Neutrophil (primary cell): ENCODE data around the gene RBMS3.

ENCODE experiments used
- H3K27ac ChIP-seq: fragments of 200-600 bp; sonication (generic); 2 replicates; pipeline ENCODE4 v1.5.1; 2016; ENCODE audit warnings: mild to moderate bottlenecking, moderate library complexity
- H3K27me3 ChIP-seq: fragments of 200-600 bp; sonication (generic); 2 replicates; pipeline ENCODE4 v1.6.0; 2016; ENCODE audit warnings: mild to moderate bottlenecking
- H3K36me3 ChIP-seq: fragments of 200-600 bp; sonication (generic); 2 replicates; pipeline ENCODE4 v1.5.1; 2017
- H3K4me1 ChIP-seq, 2 experiments: fragments of 200-600 bp in 1 of 2; sonication (generic) in 1 of 2; 1 replicate in 1 of 2; 2 replicates in 1 of 2; pipeline versions ENCODE4 v1.5.1 to v1.6.1; 2013 to 2016; ENCODE audit warnings: low read depth in 1 of 2, low read length in 1 of 2, mild to moderate bottlenecking in 1 of 2, moderate library complexity in 1 of 2; ENCODE audit not compliant: control insufficient read depth in 1 of 2, insufficient read depth in 1 of 2
- H3K4me3 ChIP-seq, 2 experiments: fragments of 200-600 bp in 1 of 2; sonication (generic) in 1 of 2; 1 replicate in 1 of 2; 2 replicates in 1 of 2; pipeline ENCODE4 v1.5.1; 2013 to 2016; ENCODE audit warnings: low read depth in 1 of 2, low read length in 1 of 2, mild to moderate bottlenecking in 1 of 2, moderate library complexity in 1 of 2
- H3K9me3 ChIP-seq: fragments of 200-600 bp; sonication (generic); 2 replicates; pipeline ENCODE4 v1.5.1; 2016
- TF ChIP-seq, protein P1 (sequence below): fragments of 200-600 bp; sonication (generic); IDR thresholded peaks from 2 replicates; pipeline ENCODE4 v1.5.1; 2016; ENCODE audit warnings: antibody characterized with exemption

Gene RBMS3

DNA sequence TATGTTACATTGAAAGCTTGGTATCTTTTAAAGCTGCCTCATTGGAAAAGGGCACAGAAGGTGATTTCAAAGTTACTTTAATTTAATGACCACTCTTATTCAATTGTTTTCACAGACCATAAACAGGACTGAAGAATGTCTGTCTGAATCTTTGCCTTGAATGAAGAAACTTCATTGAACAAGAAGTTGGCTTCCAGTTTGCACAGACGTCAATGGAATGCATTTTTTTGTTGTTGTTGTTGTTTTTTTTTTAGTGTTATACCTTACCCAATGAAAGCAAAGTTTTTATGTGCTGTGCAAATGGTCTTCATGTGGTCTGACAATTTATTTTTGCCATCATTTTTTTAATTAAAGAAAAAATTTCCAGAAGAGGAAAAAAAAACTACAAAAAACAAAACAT, 722.9 kb downstream of the RBMS3 start:
- Histone ChIP-seq H3K4me3 (no peak overlapping the region), H3K36me3 (no peaks in the 10 kb centered on the region), H3K4me1 (peaks cover 0 to 5% of the 10 kb centered on the region in 2 experiments), H3K27me3 (no peaks in the 10 kb centered on the region), H3K9me3 (no peaks in the 10 kb centered on the region), H3K27ac (no peak overlapping the region)
- TF ChIP-seq, protein P1, sequence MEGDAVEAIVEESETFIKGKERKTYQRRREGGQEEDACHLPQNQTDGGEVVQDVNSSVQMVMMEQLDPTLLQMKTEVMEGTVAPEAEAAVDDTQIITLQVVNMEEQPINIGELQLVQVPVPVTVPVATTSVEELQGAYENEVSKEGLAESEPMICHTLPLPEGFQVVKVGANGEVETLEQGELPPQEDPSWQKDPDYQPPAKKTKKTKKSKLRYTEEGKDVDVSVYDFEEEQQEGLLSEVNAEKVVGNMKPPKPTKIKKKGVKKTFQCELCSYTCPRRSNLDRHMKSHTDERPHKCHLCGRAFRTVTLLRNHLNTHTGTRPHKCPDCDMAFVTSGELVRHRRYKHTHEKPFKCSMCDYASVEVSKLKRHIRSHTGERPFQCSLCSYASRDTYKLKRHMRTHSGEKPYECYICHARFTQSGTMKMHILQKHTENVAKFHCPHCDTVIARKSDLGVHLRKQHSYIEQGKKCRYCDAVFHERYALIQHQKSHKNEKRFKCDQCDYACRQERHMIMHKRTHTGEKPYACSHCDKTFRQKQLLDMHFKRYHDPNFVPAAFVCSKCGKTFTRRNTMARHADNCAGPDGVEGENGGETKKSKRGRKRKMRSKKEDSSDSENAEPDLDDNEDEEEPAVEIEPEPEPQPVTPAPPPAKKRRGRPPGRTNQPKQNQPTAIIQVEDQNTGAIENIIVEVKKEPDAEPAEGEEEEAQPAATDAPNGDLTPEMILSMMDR: no peak

DNA sequence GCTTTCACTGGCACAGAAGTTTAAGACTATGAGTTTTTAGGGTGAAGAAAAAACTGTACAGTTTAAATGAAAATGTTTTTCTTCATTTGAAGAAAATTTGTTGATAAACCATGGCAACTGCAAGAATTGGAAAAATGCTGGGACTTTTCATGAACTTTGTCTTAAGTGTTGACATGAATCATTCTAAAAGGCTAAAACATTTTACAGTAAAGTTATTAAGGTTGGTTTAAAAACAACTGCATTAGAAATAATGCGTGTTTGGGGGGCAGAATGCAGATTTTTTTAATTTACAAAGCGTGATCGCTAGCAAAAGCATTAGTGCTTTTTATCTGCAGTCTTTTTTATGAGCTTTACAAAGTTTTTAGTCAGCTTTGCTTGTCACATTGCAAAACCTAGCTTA, 723.6 kb downstream of the RBMS3 start:
- Histone ChIP-seq H3K27me3 (no peaks in the 10 kb centered on the region), H3K4me3 (no peak overlapping the region), H3K9me3 (no peaks in the 10 kb centered on the region), H3K4me1 (peaks cover 0 to 5% of the 10 kb centered on the region in 2 experiments), H3K36me3 (no peaks in the 10 kb centered on the region), H3K27ac (no peak overlapping the region)
- TF ChIP-seq, protein P1: no peak

- Histone ChIP-seq H3K4me3 (no peak overlapping the region), H3K36me3 (no peaks in the 10 kb centered on the region), H3K27me3 (no peaks in the 10 kb centered on the region), H3K4me1 (peaks cover 0 to 5% of the 10 kb centered on the region in 2 experiments), H3K27ac (no peak overlapping the region), H3K9me3 (no peaks in the 10 kb centered on the region)
- TF ChIP-seq, protein P1: no peak
Observed at GRCh38 chr3:30006111-30006510, 725.2 kb downstream of the RBMS3 start.

DNA sequence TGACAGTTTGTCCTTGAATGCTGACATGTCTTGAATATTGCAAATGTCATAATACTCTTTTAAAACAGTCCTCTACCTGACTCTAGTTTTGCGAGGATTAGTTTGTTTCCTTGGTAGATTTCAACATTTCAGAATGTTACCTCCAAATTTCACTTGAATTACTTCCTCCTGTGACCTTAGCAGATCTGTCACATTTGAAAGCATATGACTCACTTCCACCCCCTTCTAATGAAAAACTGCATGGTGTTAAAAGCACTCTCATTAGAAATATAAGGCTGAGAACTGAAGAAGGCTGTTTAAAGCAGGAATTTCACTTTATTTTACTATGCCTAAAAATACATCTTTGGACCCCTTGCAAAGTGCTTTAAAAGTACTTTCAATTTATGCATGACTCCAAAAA, 726.8 kb downstream of the RBMS3 start:
- no peaks in the 10 kb centered on the region for H3K36me3 ChIP-seq
- no peak overlapping the region for H3K4me3 ChIP-seq
- no peaks in the 10 kb centered on the region for H3K27me3 ChIP-seq
- peaks cover 0 to 5% of the 10 kb centered on the region in 2 experiments for H3K4me1 ChIP-seq
- TF ChIP-seq, protein P1: no peak
- H3K9me3 ChIP-seq: no peaks in the 10 kb centered on the region
- H3K27ac ChIP-seq: no peak overlapping the region

DNA sequence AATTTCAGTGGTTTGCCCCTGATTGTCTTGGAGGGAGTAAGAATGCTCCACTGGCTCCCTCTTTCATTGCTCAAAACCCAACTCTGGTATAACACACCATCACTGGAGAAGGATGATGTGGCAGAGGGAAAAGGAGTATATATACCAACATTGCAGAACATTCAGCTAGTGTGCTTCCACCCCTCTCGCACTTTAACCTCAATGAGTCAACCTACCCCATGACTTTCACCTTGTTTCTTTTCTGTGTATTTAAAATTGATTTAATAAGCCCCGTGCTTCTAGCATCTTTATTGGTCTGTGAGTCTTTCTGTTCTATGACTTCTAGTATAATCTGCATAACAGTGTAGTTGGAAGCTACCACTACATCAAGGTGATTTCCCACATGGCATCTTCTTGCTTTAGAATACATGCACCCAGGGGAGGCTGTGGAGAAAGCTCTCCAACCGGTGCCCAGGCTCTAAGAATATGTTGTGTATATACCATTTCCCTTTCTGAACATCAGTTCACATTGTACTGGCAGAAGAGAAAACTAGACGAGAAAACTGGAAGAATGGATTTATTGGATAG, 730.4 kb downstream of the RBMS3 start:
- H3K36me3 ChIP-seq: no peaks in the 10 kb centered on the region
- peaks cover 0 to 5% of the 10 kb centered on the region in 2 experiments for H3K4me1 ChIP-seq
- no peaks in the 10 kb centered on the region for H3K9me3 ChIP-seq
- H3K4me3 ChIP-seq: no peak overlapping the region
- no peak overlapping the region for H3K27ac ChIP-seq
- no peaks in the 10 kb centered on the region for H3K27me3 ChIP-seq
- TF ChIP-seq, protein P1: no peak
